Transverse colon (tissue), 4 donors: ENCODE data around the gene DMXL2. TPM values are rescaled to one million over a fixed set of nuclear protein-coding genes. Genes with fewer than 3 reads are reported as not detected.

ENCODE experiments used
- DNase-seq: peaks from one replicate; pipeline ENCODE4 v3.0.0-alpha.2; 2019
- H3K27ac ChIP-seq, 4 donors: fragments of 200-600 bp; sonication (generic); 2 replicates each; pipeline ENCODE4 v1.5.1; 2016 to 2018; ENCODE audit warnings: inconsistent platforms in 4 of 4
- H3K27me3 ChIP-seq: fragments of 200-600 bp; sonication (generic); 2 replicates; pipeline ENCODE4 v1.5.1; 2017; ENCODE audit warnings: inconsistent platforms
- H3K36me3 ChIP-seq, 4 donors: fragments of 200-600 bp; sonication (generic); 2 replicates each; pipeline ENCODE4 v1.5.1; 2017 to 2019; ENCODE audit warnings: inconsistent platforms in 4 of 4
- H3K4me1 ChIP-seq, 4 donors: fragments of 200-600 bp; sonication (generic); 2 replicates each; pipeline ENCODE4 v1.5.1; 2017 to 2020; ENCODE audit warnings: inconsistent platforms in 4 of 4
- H3K4me3 ChIP-seq, 4 donors: fragments of 200-600 bp; sonication (generic); 1 replicate in 1 of 4; 2 replicates in 3 of 4; pipeline versions ENCODE4 v1.5.1 to v1.6.1; 2017 to 2019; ENCODE audit warnings: inconsistent platforms in 4 of 4
- H3K9me3 ChIP-seq, 2 donors: fragments of 200-600 bp; sonication (generic); 2 replicates each; pipeline ENCODE4 v1.5.1; 2017 to 2019; ENCODE audit warnings: inconsistent platforms in 2 of 2
- CTCF ChIP-seq, 5 experiments: fragments of 200-600 bp in 3 of 5; fragments of 450-650 bp in 2 of 5; sonication (generic) in 3 of 5; IDR thresholded peaks; 1 replicate in 2 of 5; 2 replicates in 3 of 5; pipeline ENCODE4 v1.5.1; 2016 to 2017; ENCODE audit warnings: antibody characterized with exemption in 5 of 5, inconsistent platforms in 3 of 5, mild to moderate bottlenecking in 2 of 5, moderate library complexity in 1 of 5
- EP300 ChIP-seq: sonication (generic); formaldehyde crosslinking; IDR thresholded peaks from one replicate; pipeline ENCODE4 v1.6.1; 2017; ENCODE audit warnings: antibody characterized with exemption, low read depth
- POLR2A ChIP-seq: fragments of 450-650 bp; IDR thresholded peaks from one replicate; pipeline ENCODE4 v1.6.1; 2016; ENCODE audit warnings: antibody characterized with exemption, mild to moderate bottlenecking, moderate library complexity
- POLR2AphosphoS5 ChIP-seq, 3 donors: sonication (generic); formaldehyde crosslinking; IDR thresholded peaks; one replicate each; pipeline ENCODE4 v1.6.1; 2016; ENCODE audit warnings: antibody characterized with exemption in 3 of 3
- WGBS, 2 donors: methylation state at CpG; one replicate each; pipeline ENCODE4 v1.1.5; 2018; ENCODE audit warnings: low coverage in 1 of 2; 5-methylcytosine and 5-hydroxymethylcytosine counted together
- in situ Hi-C, 4 donors: fragments of 200-750 bp; cut with MboI; loops; one replicate each; pipeline versions ENCODE4 v1.15.0 to v1.15.1; 2017; ENCODE audit warnings: low sequenced_read_pairs in 3 of 4, low pct_ligation_motif_present in 1 of 4, low pct_unique_long_range_greater_than_20kb in 1 of 4
- intact Hi-C: fragments of 100-400 bp; cut with DNase I; formaldehyde crosslinking; loops from one replicate; pipeline ENCODE4 v1.15.1; 2023; ENCODE audit warnings: low total_unique reads
- total RNA-seq, 4 donors: library from RNA; depleted of rRNA; stranded (reverse); fragments of >200 nt; gene quantifications; one replicate each; pipeline ENCODE4 v1.1.0, GENCODE V29; 2016

DMXL2 gene
- total RNA-seq, 4 donors from 2014 or later, result 35.8 to 75.9 (median 56.0) TPM

- Histone ChIP-seq H3K4me1 (no peaks in the 10 kb centered on the region), H3K36me3 (peaks cover 0 to 13% (median 2%) of the 10 kb centered on the region in 4 donors), H3K27ac (no peak overlapping the region), H3K4me3 (no peak overlapping the region), H3K27me3 (no peaks in the 10 kb centered on the region), H3K9me3 (no peaks in the 10 kb centered on the region)
- in situ Hi-C loops, result no loop called here
- TF ChIP-seq POLR2AphosphoS5 (IDR thresholded peaks at IDR 0.05), result no peak
- no peak for TF ChIP-seq EP300
- TF ChIP-seq CTCF (IDR thresholded peaks at IDR 0.05), result peak in 3 of 5 experiments; percentile 8 to 30 (median 29)
- intact Hi-C loops, result no loop called here
- DNase-seq, result no peak
- 91 to 94% methylated on average over 5 of the region's 5 CpGs for WGBS, 2 donors
Observed at GRCh38 chr15:51499379-51499976, 123.1 kb downstream of the DMXL2 start.

GRCh38 chr15:51497806-51498205 is 124.8 kb downstream of the DMXL2 start:
- intact Hi-C loops (no loop called here), in situ Hi-C loops (no loop called here)
- no peaks in the 10 kb centered on the region for H3K4me1 ChIP-seq
- H3K27me3 ChIP-seq, result no peaks in the 10 kb centered on the region
- H3K9me3 ChIP-seq, result no peaks in the 10 kb centered on the region
- peaks cover 0 to 11% (median 2%) of the 10 kb centered on the region in 4 donors for H3K36me3 ChIP-seq
- no peak overlapping the region for H3K27ac ChIP-seq
- 92% methylated on average over 3 of the region's 3 CpGs; no CpG with 5 or more reads in 1 of the 2 donors for whole genome bisulfite sequencing, 2 donors
- H3K4me3 ChIP-seq, result no peak overlapping the region
- DNase-seq, result no peak
- TF ChIP-seq EP300 (no peak), POLR2AphosphoS5 (IDR thresholded peaks at IDR 0.05) (no peak), POLR2A (no peak), CTCF (IDR thresholded peaks at IDR 0.05) (no peak)

- Histone ChIP-seq H3K4me1 (no peaks in the 10 kb centered on the region), H3K9me3 (no peaks in the 10 kb centered on the region), H3K27ac (no peak overlapping the region), H3K4me3 (no peak overlapping the region), H3K36me3 (peaks cover 0 to 6% (median 2%) of the 10 kb centered on the region in 4 donors), H3K27me3 (no peaks in the 10 kb centered on the region)
- in situ Hi-C loops (no loop called here), intact Hi-C loops (no loop called here)
- DNase-seq, result no peak
- TF ChIP-seq POLR2A, result no peak
- TF ChIP-seq CTCF (IDR thresholded peaks at IDR 0.05), result no peak
- no peak for TF ChIP-seq EP300
- no peak for TF ChIP-seq POLR2AphosphoS5 (IDR thresholded peaks at IDR 0.05)
- 78 to 79% methylated on average over 1 of the region's 1 CpG for WGBS, 2 donors
Observed at GRCh38 chr15:51496246-51496645, 126.3 kb downstream of the DMXL2 start.

- in situ Hi-C loops (no loop called here), intact Hi-C loops (no loop called here)
- DNase-seq, result no peak
- Histone ChIP-seq H3K36me3 (peaks cover 0 to 8% (median 2%) of the 10 kb centered on the region in 4 donors), H3K4me3 (no peak overlapping the region), H3K27me3 (no peaks in the 10 kb centered on the region), H3K27ac (no peak overlapping the region), H3K4me1 (no peaks in the 10 kb centered on the region), H3K9me3 (no peaks in the 10 kb centered on the region)
- no peak for TF ChIP-seq EP300
- TF ChIP-seq POLR2A, result no peak
- no peak for TF ChIP-seq POLR2AphosphoS5 (IDR thresholded peaks at IDR 0.05)
- TF ChIP-seq CTCF (IDR thresholded peaks at IDR 0.05), result no peak
- WGBS, 2 donors, result 89% methylated on average over 9 of the region's 9 CpGs
Observed at GRCh38 chr15:51494411-51495314, 127.9 kb downstream of the DMXL2 start.
